H9 (cell line): ENCODE data around the gene KCNJ1. TPM values are rescaled to one million over a fixed set of nuclear protein-coding genes. Genes with fewer than 3 reads are reported as not detected.

ENCODE experiments used
- DNase-seq: peaks from one replicate; pipeline ENCODE4 v3.0.0-alpha.2; 2017
- H2AFZ ChIP-seq: one replicate; pipeline ENCODE4 v1.6.1; 2013; ENCODE audit warnings: mild to moderate bottlenecking, low read length, control low read depth, moderate library complexity
- H2AK5ac ChIP-seq: 2 replicates; pipeline ENCODE4 v1.6.1; 2013; ENCODE audit warnings: low read length, control low read depth, mixed read lengths; ENCODE audit not compliant: insufficient read length
- H2BK120ac ChIP-seq: one replicate; pipeline ENCODE4 v1.6.1; 2013; ENCODE audit warnings: low read depth, mild to moderate bottlenecking, low read length, control low read depth, inconsistent platforms; ENCODE audit not compliant: poor library complexity, severe bottlenecking
- H2BK12ac ChIP-seq: 2 replicates; pipeline ENCODE4 v1.6.1; 2013; ENCODE audit warnings: low read length, control low read depth, mixed read lengths, low read depth; ENCODE audit not compliant: insufficient read length
- H2BK15ac ChIP-seq: 2 replicates; pipeline ENCODE4 v1.6.1; 2013; ENCODE audit warnings: low read depth, low read length, control low read depth
- H2BK20ac ChIP-seq: one replicate; pipeline ENCODE4 v1.6.1; 2013; ENCODE audit warnings: low read depth, mild to moderate bottlenecking, low read length, control low read depth, inconsistent platforms; ENCODE audit not compliant: poor library complexity, severe bottlenecking
- H2BK5ac ChIP-seq: 2 replicates; pipeline ENCODE4 v1.6.1; 2013; ENCODE audit warnings: low read length, control low read depth, mixed read lengths; ENCODE audit not compliant: insufficient read length
- H3K14ac ChIP-seq: 2 replicates; pipeline ENCODE4 v1.6.1; 2013; ENCODE audit warnings: low read length, control low read depth; ENCODE audit not compliant: insufficient read depth
- H3K18ac ChIP-seq: 2 replicates; pipeline ENCODE4 v1.6.1; 2013; ENCODE audit warnings: low read depth, mild to moderate bottlenecking, mixed read lengths, low read length, control low read depth; ENCODE audit not compliant: insufficient read length
- H3K23ac ChIP-seq: 2 replicates; pipeline ENCODE4 v1.6.1; 2013; ENCODE audit warnings: low read length, control low read depth, mixed read lengths, low read depth; ENCODE audit not compliant: insufficient read length
- H3K23me2 ChIP-seq: 2 replicates; pipeline ENCODE4 v1.6.1; 2013; ENCODE audit warnings: low read depth, mild to moderate bottlenecking, mixed read lengths, low read length, control low read depth; ENCODE audit not compliant: insufficient read length, poor library complexity, severe bottlenecking
- H3K27ac ChIP-seq: 2 replicates; pipeline ENCODE4 v1.5.1; 2013; ENCODE audit warnings: low read length, control low read depth, mixed read lengths, low read depth; ENCODE audit not compliant: insufficient read length
- H3K27me3 ChIP-seq: 2 replicates; pipeline ENCODE4 v1.6.1; 2013; ENCODE audit warnings: low read length, control low read depth, inconsistent platforms; ENCODE audit not compliant: insufficient read depth
- H3K4ac ChIP-seq: 2 replicates; pipeline ENCODE4 v1.6.1; 2013; ENCODE audit warnings: low read depth, mild to moderate bottlenecking, control low read depth, inconsistent platforms, low read length, moderate library complexity
- H3K4me1 ChIP-seq: 2 replicates; pipeline ENCODE4 v1.6.1; 2013; ENCODE audit warnings: low read length, control low read depth, inconsistent platforms; ENCODE audit not compliant: insufficient read depth
- H3K4me2 ChIP-seq: 2 replicates; pipeline ENCODE4 v1.6.1; 2013; ENCODE audit warnings: low read length, control low read depth, mixed read lengths; ENCODE audit not compliant: insufficient read length, insufficient read depth
- H3K56ac ChIP-seq: 2 replicates; pipeline ENCODE4 v1.6.1; 2013; ENCODE audit warnings: low read depth, mild to moderate bottlenecking, mixed read lengths, low read length, control low read depth; ENCODE audit not compliant: insufficient read length
- H3K79me1 ChIP-seq: 2 replicates; pipeline ENCODE4 v1.6.1; 2013; ENCODE audit warnings: low read depth, mild to moderate bottlenecking, moderate library complexity, low read length, control low read depth, inconsistent platforms; ENCODE audit not compliant: insufficient read depth, poor library complexity, severe bottlenecking
- H3K79me2 ChIP-seq: 2 replicates; pipeline ENCODE4 v1.6.1; 2013; ENCODE audit warnings: low read length, control low read depth, inconsistent platforms; ENCODE audit not compliant: insufficient read depth
- H3K9ac ChIP-seq: 2 replicates; pipeline ENCODE4 v1.6.1; 2013; ENCODE audit warnings: low read length, control low read depth, mixed read lengths; ENCODE audit not compliant: insufficient read length; ENCODE audit errors: extremely low read depth
- H3K9me3 ChIP-seq: one replicate; pipeline ENCODE4 v1.6.1; 2013; ENCODE audit warnings: low read depth, low read length, inconsistent platforms; ENCODE audit not compliant: control insufficient read depth
- H3T11ph ChIP-seq: one replicate; pipeline ENCODE4 v1.6.1; 2013; ENCODE audit warnings: mild to moderate bottlenecking, low read length, control low read depth, inconsistent platforms
- H4K20me1 ChIP-seq: one replicate; pipeline ENCODE4 v1.6.1; 2013; ENCODE audit not compliant: control insufficient read depth, insufficient read length, insufficient read depth
- H4K5ac ChIP-seq: 2 replicates; pipeline ENCODE4 v1.6.1; 2013; ENCODE audit warnings: low read depth, mild to moderate bottlenecking, mixed read lengths, low read length, control low read depth; ENCODE audit not compliant: insufficient read length
- H4K8ac ChIP-seq: replicated peaks from 2 replicates; pipeline ENCODE4 v1.6.1; 2013; ENCODE audit warnings: low read length, control low read depth, mixed read lengths, low read depth; ENCODE audit not compliant: insufficient read length
- H4K91ac ChIP-seq: 2 replicates; pipeline ENCODE4 v1.6.1; 2013; ENCODE audit warnings: low read depth, mild to moderate bottlenecking, moderate library complexity, mixed read lengths, low read length, control low read depth; ENCODE audit not compliant: insufficient read length
- H3K27ac Mint-ChIP-seq, 3 experiments: 2 replicates in 2 of 3; 3 replicates in 1 of 3; pipeline ENCODE4 v1.8.0; 2020 to 2021; ENCODE audit warnings: mixed read lengths in 3 of 3, mild to moderate bottlenecking in 1 of 3, moderate library complexity in 1 of 3
- H3K27me3 Mint-ChIP-seq: 2 replicates; pipeline ENCODE4 v1.8.0; 2021; ENCODE audit warnings: low read depth, mild to moderate bottlenecking, moderate library complexity, mixed read lengths
- H3K36me3 Mint-ChIP-seq, 3 experiments: 2 replicates in 2 of 3; 3 replicates in 1 of 3; pipeline ENCODE4 v1.8.0; 2020 to 2021; ENCODE audit warnings: low read depth in 3 of 3, mixed read lengths in 3 of 3; ENCODE audit not compliant: insufficient read depth in 1 of 3
- H3K4me1 Mint-ChIP-seq, 2 experiments: 2 replicates each; pipeline ENCODE4 v1.8.0; 2020; ENCODE audit warnings: mixed read lengths in 2 of 2
- H3K4me3 Mint-ChIP-seq, 2 experiments: 2 replicates in 1 of 2; 3 replicates in 1 of 2; pipeline ENCODE4 v1.8.0; 2020 to 2021; ENCODE audit warnings: mild to moderate bottlenecking in 2 of 2, mixed read lengths in 2 of 2, moderate library complexity in 1 of 2
- H3K9me3 Mint-ChIP-seq, 2 experiments: 2 replicates in 1 of 2; 3 replicates in 1 of 2; pipeline ENCODE4 v1.8.0; 2020; ENCODE audit warnings: mild to moderate bottlenecking in 2 of 2, mixed read lengths in 2 of 2, moderate library complexity in 1 of 2
- WGBS: extraction: QIAGEN DNeasy Blood & Tissue Kit; methylation state at CpG from one replicate; pipeline ENCODE4 v1.1.7; 2013; ENCODE audit warnings: missing lambda C conversion rate, low lambda C conversion rate, mixed read lengths; ENCODE audit not compliant: insufficient read length; ENCODE audit errors: extremely low coverage; 5-methylcytosine and 5-hydroxymethylcytosine counted together
- total RNA-seq: library from RNA; stranded (reverse); gene quantifications from 2 replicates; pipeline ENCODE4 v1.2.1, GENCODE V29; 2021
- TF ChIP-seq, protein P1 (sequence below): fragments of 200-600 bp; sonication (generic); conservative IDR thresholded peaks from 3 replicates; pipeline ENCODE4 v1.8.0; 2021; ENCODE audit warnings: antibody characterized with exemption, mild to moderate bottlenecking

Gene KCNJ1
- total RNA-seq, 1 experiment from 2014 or later, result not detected

DNA sequence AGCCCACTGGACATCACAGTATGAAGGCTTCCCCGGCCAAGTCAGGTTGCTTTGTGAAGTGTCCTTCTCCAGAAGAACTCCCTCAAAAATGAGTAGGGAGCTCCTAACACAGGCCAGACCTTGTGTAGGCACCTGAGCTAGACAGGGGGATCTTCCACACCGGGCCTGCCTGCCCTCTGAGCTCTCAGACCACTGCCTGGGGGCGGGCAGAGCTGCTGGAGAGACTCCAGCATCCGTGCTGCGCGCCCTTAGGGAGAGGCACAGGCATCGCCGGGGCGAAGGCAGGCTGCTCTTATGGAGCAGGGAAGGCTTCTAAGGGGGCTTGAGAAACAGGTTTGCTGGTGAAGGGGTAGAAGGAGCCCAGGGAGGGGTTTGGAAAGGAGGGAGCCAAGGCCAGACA, 28.4 kb upstream of the KCNJ1 start:
- Histone ChIP-seq H3K4me2 (no peak overlapping the region), H4K5ac (no peak overlapping the region), H3K79me2 (no peaks in the 10 kb centered on the region), H3K27me3 (peaks cover 36% of the 10 kb centered on the region), H2BK20ac (no peak overlapping the region), H3K9me3 (no peaks in the 10 kb centered on the region), H3K9ac (no peak overlapping the region), H2AFZ (no peak overlapping the region), H3K79me1 (no peaks in the 10 kb centered on the region), H3K4ac (no peak overlapping the region), H2BK15ac (no peak overlapping the region), H3K56ac (no peak overlapping the region), H2BK120ac (no peak overlapping the region), H2BK12ac (no peak overlapping the region), H2BK5ac (no peak overlapping the region), H3K18ac (no peak overlapping the region), H4K91ac (no peak overlapping the region), H3T11ph (no peak overlapping the region), H3K23ac (no peak overlapping the region), H3K4me1 (no peaks in the 10 kb centered on the region), H3K23me2 (peaks cover 4% of the 10 kb centered on the region), H3K27ac (no peak overlapping the region), H4K8ac (no peak overlapping the region), H4K20me1 (no peaks in the 10 kb centered on the region), H2AK5ac (no peak overlapping the region), H3K14ac (no peak overlapping the region)
- H3K27ac Mint-ChIP-seq, result no peak overlapping the region
- H3K4me1 Mint-ChIP-seq, result peaks cover 11 to 19% of the 10 kb centered on the region in 2 experiments
- no CpG with 5 or more reads among the region's 9 CpGs for WGBS
- peaks cover 93% of the 10 kb centered on the region for H3K27me3 Mint-ChIP-seq
- no peak overlapping the region for H3K4me3 Mint-ChIP-seq
- TF ChIP-seq, protein P1, sequence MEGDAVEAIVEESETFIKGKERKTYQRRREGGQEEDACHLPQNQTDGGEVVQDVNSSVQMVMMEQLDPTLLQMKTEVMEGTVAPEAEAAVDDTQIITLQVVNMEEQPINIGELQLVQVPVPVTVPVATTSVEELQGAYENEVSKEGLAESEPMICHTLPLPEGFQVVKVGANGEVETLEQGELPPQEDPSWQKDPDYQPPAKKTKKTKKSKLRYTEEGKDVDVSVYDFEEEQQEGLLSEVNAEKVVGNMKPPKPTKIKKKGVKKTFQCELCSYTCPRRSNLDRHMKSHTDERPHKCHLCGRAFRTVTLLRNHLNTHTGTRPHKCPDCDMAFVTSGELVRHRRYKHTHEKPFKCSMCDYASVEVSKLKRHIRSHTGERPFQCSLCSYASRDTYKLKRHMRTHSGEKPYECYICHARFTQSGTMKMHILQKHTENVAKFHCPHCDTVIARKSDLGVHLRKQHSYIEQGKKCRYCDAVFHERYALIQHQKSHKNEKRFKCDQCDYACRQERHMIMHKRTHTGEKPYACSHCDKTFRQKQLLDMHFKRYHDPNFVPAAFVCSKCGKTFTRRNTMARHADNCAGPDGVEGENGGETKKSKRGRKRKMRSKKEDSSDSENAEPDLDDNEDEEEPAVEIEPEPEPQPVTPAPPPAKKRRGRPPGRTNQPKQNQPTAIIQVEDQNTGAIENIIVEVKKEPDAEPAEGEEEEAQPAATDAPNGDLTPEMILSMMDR, result no peak
- no peak for DNase-seq
- no peaks in the 10 kb centered on the region for H3K36me3 Mint-ChIP-seq
- no peaks in the 10 kb centered on the region; a peak in 1 of 5 replicates for H3K9me3 Mint-ChIP-seq
